Astrocyte of the cerebellum (primary cell): ENCODE results near the gene ANKRD22.
"Not testable (repeated sequence)": the region's sequence is repeated elsewhere in the genome, so short reads cannot be mapped to it uniquely, and the experiment has no call there.

Experiments used
- DNase-seq: peaks from one replicate; pipeline ENCODE4 v3.0.0-alpha.2; 2011; ENCODE audit warnings: low read depth
- H3K4me3 ChIP-seq: 2 replicates; pipeline ENCODE4 v1.5.1; 2011; ENCODE audit warnings: mild to moderate bottlenecking, low read depth, low read length, moderate library complexity
- in situ Hi-C: cut with HindIII; loops from 2 replicates; pipeline ENCODE4 v1.10.0; 2017; ENCODE audit warnings: low sequenced_read_pairs
- TF ChIP-seq, protein P1 (sequence below): IDR thresholded peaks from 2 replicates; pipeline ENCODE4 v1.5.1; 2012; ENCODE audit warnings: low read length, low read depth, moderate library complexity, mild to moderate bottlenecking; ENCODE audit errors: missing control alignments

Gene ANKRD22

DNA sequence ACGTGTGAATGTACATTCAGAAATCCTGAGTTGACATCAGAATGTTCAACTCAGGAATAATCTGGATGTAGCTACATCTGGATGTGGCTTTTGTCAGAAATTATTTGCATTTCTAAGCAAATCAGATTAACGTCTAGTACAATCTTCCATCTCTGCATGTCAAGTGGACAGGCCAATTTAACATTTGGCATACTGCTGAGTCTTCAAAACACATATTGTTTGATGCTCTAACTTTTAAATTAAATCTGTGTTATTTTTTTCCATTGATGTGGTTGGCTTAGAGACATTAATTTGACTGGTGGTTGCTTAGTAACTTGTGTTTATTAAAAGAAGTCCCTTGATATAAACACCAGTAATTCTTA is 31.8 kb upstream of the ANKRD22 start:
- H3K4me3 ChIP-seq: no peak overlapping the region
- in situ Hi-C loops: no loop called here
- DNase-seq: no peak
- TF ChIP-seq, protein P1, sequence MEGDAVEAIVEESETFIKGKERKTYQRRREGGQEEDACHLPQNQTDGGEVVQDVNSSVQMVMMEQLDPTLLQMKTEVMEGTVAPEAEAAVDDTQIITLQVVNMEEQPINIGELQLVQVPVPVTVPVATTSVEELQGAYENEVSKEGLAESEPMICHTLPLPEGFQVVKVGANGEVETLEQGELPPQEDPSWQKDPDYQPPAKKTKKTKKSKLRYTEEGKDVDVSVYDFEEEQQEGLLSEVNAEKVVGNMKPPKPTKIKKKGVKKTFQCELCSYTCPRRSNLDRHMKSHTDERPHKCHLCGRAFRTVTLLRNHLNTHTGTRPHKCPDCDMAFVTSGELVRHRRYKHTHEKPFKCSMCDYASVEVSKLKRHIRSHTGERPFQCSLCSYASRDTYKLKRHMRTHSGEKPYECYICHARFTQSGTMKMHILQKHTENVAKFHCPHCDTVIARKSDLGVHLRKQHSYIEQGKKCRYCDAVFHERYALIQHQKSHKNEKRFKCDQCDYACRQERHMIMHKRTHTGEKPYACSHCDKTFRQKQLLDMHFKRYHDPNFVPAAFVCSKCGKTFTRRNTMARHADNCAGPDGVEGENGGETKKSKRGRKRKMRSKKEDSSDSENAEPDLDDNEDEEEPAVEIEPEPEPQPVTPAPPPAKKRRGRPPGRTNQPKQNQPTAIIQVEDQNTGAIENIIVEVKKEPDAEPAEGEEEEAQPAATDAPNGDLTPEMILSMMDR: no peak

DNA sequence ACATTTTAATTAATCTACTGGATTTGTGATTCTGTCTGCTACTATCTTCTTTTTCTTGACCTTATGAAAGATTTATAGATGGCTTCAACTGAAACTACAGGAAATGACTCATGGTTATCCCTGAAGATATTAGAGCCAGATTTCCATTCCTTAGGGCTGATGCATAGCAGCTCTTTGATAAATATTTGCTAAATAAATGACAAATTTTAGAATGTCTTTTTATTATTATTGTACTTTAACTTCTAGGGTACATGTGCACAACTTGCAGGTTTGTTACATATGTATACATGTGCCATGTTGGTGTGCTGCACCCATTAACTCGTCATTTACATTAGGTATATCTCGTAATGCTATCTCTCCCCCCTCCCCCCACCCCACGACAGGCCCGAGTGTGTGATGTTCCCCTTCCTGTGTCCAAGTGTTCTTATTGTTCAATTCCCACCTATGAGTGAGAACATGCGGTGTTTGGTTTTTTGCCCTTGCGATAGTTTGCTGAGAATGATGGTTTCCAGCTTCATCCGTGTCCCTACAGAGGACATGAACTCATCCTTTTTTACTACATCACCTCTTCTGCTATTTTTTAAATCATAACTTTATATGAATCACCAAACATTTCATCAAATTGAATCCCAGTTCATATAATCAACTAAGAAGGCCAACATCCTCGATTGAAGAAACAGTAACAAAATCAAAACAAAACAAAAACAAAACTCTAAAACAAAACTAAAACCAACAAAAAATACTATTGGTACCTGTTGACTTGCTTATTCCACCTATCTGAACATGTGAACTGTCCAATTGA is 31.2 kb upstream of the ANKRD22 start:
- DNase-seq: peak; percentile 36
- H3K4me3 ChIP-seq, in situ Hi-C loops: not testable (repeated sequence)

DNA sequence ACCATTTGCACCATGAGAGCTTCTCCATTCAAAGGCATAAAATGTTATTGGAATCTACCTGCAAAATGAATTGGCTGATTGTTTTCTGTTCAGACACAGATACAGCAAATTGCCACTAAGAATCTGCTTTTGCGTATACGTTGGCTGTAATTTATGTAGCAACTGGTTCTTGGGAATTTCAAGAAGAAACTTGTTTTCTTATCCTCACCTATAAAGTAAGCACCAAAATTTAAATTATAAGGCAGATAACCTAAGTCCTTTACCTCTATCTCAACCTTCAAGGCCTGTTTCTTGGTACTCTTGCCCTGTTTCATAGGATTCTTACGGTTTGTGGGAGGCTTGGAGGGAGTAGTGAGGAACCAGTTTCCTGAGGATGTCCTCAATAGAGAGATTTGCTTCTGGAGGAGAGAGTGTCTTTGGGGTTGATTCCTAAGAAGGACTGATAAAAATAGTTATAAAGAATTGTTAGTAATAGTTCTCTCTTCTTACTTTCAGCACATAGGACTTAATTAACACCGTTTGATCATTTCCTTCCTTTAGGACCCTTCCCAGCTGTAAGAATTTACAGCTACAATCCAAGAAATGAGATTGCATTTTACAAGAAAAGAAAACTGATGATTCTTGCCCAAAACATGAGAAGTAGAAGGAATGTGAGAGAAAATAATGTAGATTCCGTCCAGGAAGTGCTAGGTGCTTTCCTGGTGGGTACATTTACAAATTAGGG is 30.4 kb upstream of the ANKRD22 start:
- in situ Hi-C loops: no loop called here
- no peak for DNase-seq
- H3K4me3 ChIP-seq: peak overlapping the region; percentile 80
- TF ChIP-seq, protein P1: no peak

DNA sequence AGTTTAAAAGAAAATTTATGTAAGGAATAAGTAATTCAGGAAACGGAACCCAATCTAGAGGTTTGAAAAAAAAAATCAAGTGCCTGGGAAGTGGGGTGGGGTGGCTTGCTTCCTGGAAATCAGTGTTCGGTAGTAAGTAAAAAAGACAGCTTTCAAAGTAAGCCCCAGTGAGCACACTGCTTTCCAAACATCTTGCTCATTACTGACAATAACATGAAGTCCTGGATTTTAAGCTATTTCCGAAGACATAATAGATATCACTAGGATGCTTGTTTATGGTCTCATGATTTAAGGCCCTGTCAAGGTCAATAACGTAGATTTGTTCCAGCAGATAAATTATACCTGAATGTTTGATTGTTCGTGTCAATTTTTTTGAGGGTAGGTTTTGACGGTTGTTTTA is 29.7 kb upstream of the ANKRD22 start:
- in situ Hi-C loops: no loop called here
- H3K4me3 ChIP-seq: peak overlapping the region; percentile 80
- TF ChIP-seq, protein P1: no peak
- DNase-seq: no peak

DNA sequence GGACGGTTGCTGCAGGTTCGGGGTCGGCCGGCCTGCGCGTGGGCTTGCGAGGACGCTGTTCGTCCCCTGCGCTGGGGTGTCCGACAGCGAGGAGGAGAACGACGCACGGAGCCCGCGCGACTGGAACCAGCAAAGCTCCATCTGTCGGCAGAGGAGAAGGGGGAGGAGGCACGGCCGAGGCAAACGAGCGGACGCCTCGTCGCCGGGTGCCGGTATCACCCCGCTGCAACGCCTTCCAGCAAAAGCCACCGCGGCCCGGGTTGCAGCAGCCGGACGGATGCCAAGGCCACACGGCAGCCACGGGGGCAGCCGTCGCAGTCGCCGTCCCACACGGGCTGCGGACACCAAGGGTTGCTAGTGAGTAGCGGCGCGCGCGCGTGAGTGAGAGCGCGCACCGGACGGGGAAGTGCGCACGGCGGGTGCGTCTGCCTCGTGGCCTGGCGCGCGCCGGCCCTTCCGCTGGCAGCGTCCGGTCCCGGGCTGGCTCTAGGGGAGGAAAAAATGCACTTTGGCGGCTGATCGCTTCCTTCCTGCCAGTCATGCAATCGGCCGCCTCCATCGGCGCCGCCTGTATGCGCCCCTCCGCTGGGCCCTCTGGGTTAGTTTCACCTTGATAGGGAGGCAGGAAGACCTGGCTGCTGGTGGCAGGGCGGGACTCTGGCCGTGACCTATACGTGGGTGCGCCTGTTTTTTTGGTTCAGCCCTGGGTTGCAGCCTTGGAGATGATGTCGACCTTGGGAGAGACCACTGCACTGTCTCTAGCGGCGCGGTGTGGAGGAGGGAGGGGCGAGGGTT is 28.8 kb upstream of the ANKRD22 start:
- in situ Hi-C loops: no loop called here
- peak overlapping the region; percentile 80 for H3K4me3 ChIP-seq
- TF ChIP-seq, protein P1: peak; percentile 32
- peak; percentile 41 for DNase-seq

DNA sequence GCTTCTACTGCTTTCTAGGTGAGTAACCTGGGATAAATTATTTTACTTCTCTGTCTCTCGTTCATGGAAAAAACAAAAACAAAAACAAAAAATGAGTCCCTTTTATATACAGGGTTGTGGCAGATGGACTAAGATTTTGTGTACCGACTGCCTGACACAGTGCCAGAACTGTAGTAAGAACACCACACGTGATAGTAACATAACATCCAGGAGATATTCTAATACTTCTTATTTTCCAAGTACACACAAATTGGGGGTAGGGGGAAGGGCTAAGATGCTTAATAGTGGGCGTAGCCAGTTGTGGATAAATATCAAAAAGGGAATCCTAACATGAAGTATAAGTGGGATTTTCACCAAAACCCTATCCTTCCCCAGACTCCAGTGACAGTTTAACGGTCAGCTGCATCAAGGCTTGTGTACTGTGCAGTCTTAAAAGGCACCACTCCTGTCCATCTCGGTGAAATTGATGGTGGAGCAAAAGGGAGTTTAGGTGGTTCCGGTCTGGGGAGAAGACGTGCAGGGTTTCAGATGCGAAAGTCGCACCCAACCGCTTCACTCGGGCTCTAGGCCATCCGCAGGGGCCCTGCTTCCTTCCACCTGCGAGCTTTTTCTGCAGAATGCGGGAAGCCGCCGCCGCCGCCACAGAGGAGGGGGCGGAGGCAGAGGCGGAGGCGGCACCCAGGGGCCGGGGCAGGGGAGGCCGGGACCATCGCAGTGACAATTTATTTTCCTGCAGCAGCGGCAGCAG is 28.1 kb upstream of the ANKRD22 start, which contains the start of gene STAMBPL1:
Gene STAMBPL1 (plus strand): TSS at position 712 of the 748 bp plus-strand sequence. CDS start 21,464 bp downstream, outside the sequence.
- in situ Hi-C loops: no loop called here
- H3K4me3 ChIP-seq: peak within 1 kb of the TSS; percentile 80
- DNase-seq: no peak
- TF ChIP-seq, protein P1: no peak
